HG03135 (cell line): Measurements from ENCODE around the gene TMEM190.

Source experiments
- ATAC-seq: cut with Tn5 transposase; IDR thresholded peaks from one replicate; pipeline ENCODE4 v1.9.1; 2021; ENCODE audit warnings: mild to moderate bottlenecking, moderate library complexity; ENCODE audit not compliant: unreplicated experiment

The TMEM190 gene

GRCh38 chr19:55369653-55370304 lies 6.8 kb upstream of the TMEM190 start:
- no peak for ATAC-seq

GRCh38 chr19:55370305-55370988 lies 6.2 kb upstream of the TMEM190 start, which contains the start of gene IL11:
IL11 (minus strand) TSS chr19:55370463; CDS start chr19:55370310, 153 bp downstream.
- ATAC-seq: no peak

GRCh38 chr19:55372316-55373081 lies 4.1 kb upstream of the TMEM190 start:
- ATAC-seq: no peak

- no peak for ATAC-seq
Observed at GRCh38 chr19:55373306-55373992, 3.2 kb upstream of the TMEM190 start.

- ATAC-seq: no peak
Observed at GRCh38 chr19:55373993-55374757, 2.5 kb upstream of the TMEM190 start.

GRCh38 chr19:55377356-55378131 lies 918 bp downstream of the TMEM190 start:
- no peak for ATAC-seq

- ATAC-seq: no peak
Observed at GRCh38 chr19:55379174-55379573, 2.5 kb downstream of the TMEM190 start.

GRCh38 chr19:55382013-55382412 lies 5.4 kb downstream of the TMEM190 start:
- ATAC-seq: no peak

GRCh38 chr19:55382522-55383054 lies 6.0 kb downstream of the TMEM190 start:
- ATAC-seq: no peak

GRCh38 chr19:55383279-55384130 lies 6.9 kb downstream of the TMEM190 start:
- ATAC-seq: no peak

GRCh38 chr19:55384131-55384919 lies 7.7 kb downstream of the TMEM190 start, which contains the start of gene TMEM238:
TMEM238 (minus strand) TSS chr19:55384292; CDS start chr19:55384259, 33 bp downstream.
- ATAC-seq: no peak

GRCh38 chr19:55384920-55385723 lies 8.5 kb downstream of the TMEM190 start:
- ATAC-seq: peak; percentile 54

- ATAC-seq: peak; percentile 58
Observed at GRCh38 chr19:55385724-55386492, 9.3 kb downstream of the TMEM190 start, which contains the start of gene RPL28. RPL28 (plus strand) TSS chr19:55385932; CDS start chr19:55386358, 426 bp downstream.

GRCh38 chr19:55386493-55386971 lies 9.9 kb downstream of the TMEM190 start:
- no peak for ATAC-seq

- ATAC-seq: no peak
Observed at GRCh38 chr19:55387736-55388497, 11.3 kb downstream of the TMEM190 start.
